Activated CD8-positive, alpha-beta memory T cell treated with anti-CD3 and anti-CD28 coated beads for 24 hours (primary cell): ENCODE measurements around the gene RNF220.

Experiments
- DNase-seq: peaks from one replicate; pipeline ENCODE4 v3.0.0-alpha.2; 2020

RNF220 gene

GRCh38 chr1:44590475-44590874, 185.4 kb downstream of the RNF220 start:
- no peak for DNase-seq

GRCh38 chr1:44591381-44591780, 186.3 kb downstream of the RNF220 start:
- no peak for DNase-seq

- no peak for DNase-seq
Observed at GRCh38 chr1:44592208-44593145, 187.4 kb downstream of the RNF220 start.

GRCh38 chr1:44594353-44594752, 189.3 kb downstream of the RNF220 start:
- DNase-seq, result no peak

GRCh38 chr1:44594871-44595735, 190.0 kb downstream of the RNF220 start:
- DNase-seq, result peak; percentile 92

- DNase-seq, result no peak
Observed at GRCh38 chr1:44596511-44596910, 191.5 kb downstream of the RNF220 start.

- no peak for DNase-seq
Observed at GRCh38 chr1:44598167-44598566, 193.1 kb downstream of the RNF220 start.

GRCh38 chr1:44602634-44603628, 197.9 kb downstream of the RNF220 start:
- no peak for DNase-seq

- no peak for DNase-seq
Observed at GRCh38 chr1:44603718-44604117, 198.7 kb downstream of the RNF220 start.

- no peak for DNase-seq
Observed at GRCh38 chr1:44604157-44604955, 199.3 kb downstream of the RNF220 start.

GRCh38 chr1:44605914-44606615, 201.0 kb downstream of the RNF220 start:
- DNase-seq, result no peak

GRCh38 chr1:44606701-44607281, 201.7 kb downstream of the RNF220 start:
- DNase-seq, result no peak

- DNase-seq, result no peak
Observed at GRCh38 chr1:44608141-44608540, 203.1 kb downstream of the RNF220 start.

GRCh38 chr1:44609412-44609767, 204.3 kb downstream of the RNF220 start:
- DNase-seq, result peak; percentile 64

GRCh38 chr1:44609768-44610526, 204.9 kb downstream of the RNF220 start:
- DNase-seq, result no peak

- DNase-seq, result no peak
Observed at GRCh38 chr1:44610527-44611148, 205.6 kb downstream of the RNF220 start.

- no peak for DNase-seq
Observed at GRCh38 chr1:44611419-44611818, 206.4 kb downstream of the RNF220 start.

GRCh38 chr1:44611866-44612265, 206.8 kb downstream of the RNF220 start:
- no peak for DNase-seq

- no peak for DNase-seq
Observed at GRCh38 chr1:44613941-44614340, 208.9 kb downstream of the RNF220 start.
